HL-60 (cell line): ENCODE results near the gene OR4D6.
A peak's percentile ranks its signal among the peaks of the same experiment; 100 is the strongest.
"Not testable (repeated sequence)": the region's sequence is repeated elsewhere in the genome, so short reads cannot be mapped to it uniquely, and the experiment has no call there.

Source experiments
- DNase-seq, 2 experiments: peaks; one replicate each; pipeline ENCODE4 v3.0.0-alpha.2; 2010 to 2020; ENCODE audit warnings: low read depth in 1 of 2, low spot score in 1 of 2
- H3K27ac ChIP-seq: fragments of 250-450 bp; sonication (Bioruptor Pico); replicated peaks from 2 replicates; pipeline ENCODE4 v1.5.1; 2020; ENCODE audit warnings: mild to moderate bottlenecking, moderate library complexity
- H3K27me3 ChIP-seq: fragments of 250-450 bp; sonication (Bioruptor Pico); 2 replicates; pipeline ENCODE4 v1.5.1; 2021; ENCODE audit warnings: mild to moderate bottlenecking, moderate library complexity; ENCODE audit not compliant: insufficient read depth, poor library complexity, severe bottlenecking
- H3K4me3 ChIP-seq: replicated peaks from 2 replicates; pipeline ENCODE4 v1.5.1; 2011; ENCODE audit warnings: mild to moderate bottlenecking, control low read depth, low read length; ENCODE audit not compliant: insufficient read depth
- GABPA ChIP-seq: IDR thresholded peaks from 2 replicates; pipeline ENCODE4 v1.6.1; 2012; ENCODE audit warnings: low read depth
- POLR2AphosphoS5 ChIP-seq: IDR thresholded peaks from 2 replicates; pipeline ENCODE4 v1.6.1; 2012; ENCODE audit warnings: low read depth
- REST ChIP-seq: IDR thresholded peaks from 2 replicates; pipeline ENCODE4 v1.6.1; 2012; ENCODE audit warnings: low read depth; ENCODE audit not compliant: insufficient replicate concordance
- SPI1 ChIP-seq: IDR thresholded peaks from 2 replicates; pipeline ENCODE4 v1.6.1; 2012; ENCODE audit warnings: low read depth, mild to moderate bottlenecking, borderline replicate concordance
- TF ChIP-seq, protein P1 (sequence below): IDR thresholded peaks from one replicate; pipeline ENCODE4 v1.5.1; 2011; ENCODE audit warnings: low read length, control low read depth, inconsistent platforms; ENCODE audit not compliant: insufficient read depth

Gene OR4D6

GRCh38 chr11:59427068-59427382, 29.7 kb upstream of the OR4D6 start:
- Histone ChIP-seq H3K27me3 (peaks cover 3% of the 10 kb centered on the region), H3K27ac (no peak overlapping the region), H3K4me3 (no peak overlapping the region)
- no peak for DNase-seq
- TF ChIP-seq, protein P1, sequence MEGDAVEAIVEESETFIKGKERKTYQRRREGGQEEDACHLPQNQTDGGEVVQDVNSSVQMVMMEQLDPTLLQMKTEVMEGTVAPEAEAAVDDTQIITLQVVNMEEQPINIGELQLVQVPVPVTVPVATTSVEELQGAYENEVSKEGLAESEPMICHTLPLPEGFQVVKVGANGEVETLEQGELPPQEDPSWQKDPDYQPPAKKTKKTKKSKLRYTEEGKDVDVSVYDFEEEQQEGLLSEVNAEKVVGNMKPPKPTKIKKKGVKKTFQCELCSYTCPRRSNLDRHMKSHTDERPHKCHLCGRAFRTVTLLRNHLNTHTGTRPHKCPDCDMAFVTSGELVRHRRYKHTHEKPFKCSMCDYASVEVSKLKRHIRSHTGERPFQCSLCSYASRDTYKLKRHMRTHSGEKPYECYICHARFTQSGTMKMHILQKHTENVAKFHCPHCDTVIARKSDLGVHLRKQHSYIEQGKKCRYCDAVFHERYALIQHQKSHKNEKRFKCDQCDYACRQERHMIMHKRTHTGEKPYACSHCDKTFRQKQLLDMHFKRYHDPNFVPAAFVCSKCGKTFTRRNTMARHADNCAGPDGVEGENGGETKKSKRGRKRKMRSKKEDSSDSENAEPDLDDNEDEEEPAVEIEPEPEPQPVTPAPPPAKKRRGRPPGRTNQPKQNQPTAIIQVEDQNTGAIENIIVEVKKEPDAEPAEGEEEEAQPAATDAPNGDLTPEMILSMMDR = no peak
- TF ChIP-seq SPI1 = no peak
- TF ChIP-seq POLR2AphosphoS5 = no peak
- no peak for TF ChIP-seq GABPA
- no peak for TF ChIP-seq REST

DNA sequence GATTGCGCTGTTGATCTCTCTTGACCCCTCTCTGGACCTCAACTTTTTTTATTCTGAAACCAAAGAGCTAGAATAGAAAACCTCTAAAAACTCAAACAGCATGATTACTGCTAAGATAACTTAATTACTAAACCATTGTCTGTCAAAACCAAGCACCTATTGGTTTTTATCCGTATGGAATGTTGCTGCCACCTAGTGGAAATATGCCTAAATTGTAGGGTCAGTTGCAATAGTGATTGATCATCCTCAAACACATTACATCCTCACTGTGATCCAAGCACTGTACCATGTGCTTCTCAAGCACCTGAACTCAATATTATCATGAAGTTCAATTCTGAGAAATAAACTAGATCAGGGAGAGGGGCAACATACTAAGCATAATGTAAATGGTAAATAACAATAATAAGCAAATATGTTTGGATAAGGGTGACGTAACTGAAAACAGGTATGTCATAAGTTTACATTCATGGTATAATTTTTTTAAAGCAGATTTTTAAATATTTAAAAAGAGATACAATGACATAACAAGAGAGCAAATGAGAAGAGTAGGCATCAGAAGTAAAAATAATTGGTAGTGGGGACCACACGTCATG, 26.7 kb upstream of the OR4D6 start:
- peak; percentile 35 to 55 for DNase-seq
- no peak overlapping the region for H3K4me3 ChIP-seq
- H3K27me3 ChIP-seq = peaks cover 3% of the 10 kb centered on the region
- TF ChIP-seq, protein P1 = peak; percentile 64
- TF ChIP-seq SPI1 = no peak
- H3K27ac ChIP-seq = no peak overlapping the region

DNA sequence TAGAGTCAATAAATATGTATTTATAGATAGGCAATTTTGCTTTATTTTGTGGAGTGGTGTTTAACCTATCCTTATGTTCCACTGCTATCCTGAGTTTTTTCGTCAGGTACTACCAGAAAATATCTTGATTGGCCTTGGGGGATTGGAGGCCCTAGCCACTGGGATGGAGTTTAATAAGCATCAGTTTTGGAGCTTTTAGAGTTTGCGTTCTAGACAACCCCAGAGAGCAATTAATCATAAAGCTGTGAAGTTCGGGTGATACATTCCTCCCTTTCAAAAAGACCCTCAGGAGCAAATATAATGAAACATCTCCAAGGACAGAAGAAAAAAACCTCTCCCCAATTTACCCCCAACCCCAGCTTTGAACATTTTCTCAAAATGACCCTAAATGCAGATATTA, 20.6 kb upstream of the OR4D6 start, which contains the start of gene OR5A1:
Gene OR5A1, plus strand, starts transcription at position 301 of the 400 bp plus-strand sequence. CDS start 6,700 bp downstream, outside the sequence.
- Histone ChIP-seq H3K27me3 (no peaks in the 10 kb centered on the region), H3K27ac (no peak within 1 kb of the TSS), H3K4me3 (no peak within 1 kb of the TSS)
- TF ChIP-seq, protein P1 = no peak
- no peak for TF ChIP-seq SPI1
- TF ChIP-seq POLR2AphosphoS5 = no peak
- no peak for TF ChIP-seq GABPA
- TF ChIP-seq REST = no peak
- DNase-seq = no peak

- no peak for DNase-seq
- no peak for TF ChIP-seq POLR2AphosphoS5
- no peak for TF ChIP-seq SPI1
- no peak for TF ChIP-seq GABPA
- TF ChIP-seq, protein P1 = no peak
- no peak for TF ChIP-seq REST
- no peak overlapping the region for H3K4me3 ChIP-seq
- H3K27ac ChIP-seq = no peak overlapping the region
- no peaks in the 10 kb centered on the region for H3K27me3 ChIP-seq
Observed at GRCh38 chr11:59437770-59438169, 19.0 kb upstream of the OR4D6 start.

DNA sequence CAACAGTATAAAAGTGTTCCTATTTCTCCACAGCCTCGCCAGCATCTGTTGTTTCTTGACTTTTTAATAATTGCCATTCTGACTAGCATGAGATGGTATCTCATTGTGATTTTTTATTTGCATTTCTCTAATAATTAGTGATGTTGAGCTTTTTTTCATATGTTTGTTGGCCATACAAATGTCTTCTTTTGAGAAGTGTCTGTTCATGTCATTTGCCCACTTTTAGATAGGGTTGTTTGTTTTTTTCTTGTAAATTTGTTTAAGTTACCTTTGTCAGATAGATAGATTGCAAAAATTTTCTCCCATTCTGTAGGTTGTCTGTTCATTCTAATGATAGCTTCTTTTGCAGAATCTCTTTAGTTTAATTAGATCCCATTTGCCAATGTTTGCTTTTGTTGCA, 11.1 kb upstream of the OR4D6 start:
- H3K27me3 ChIP-seq, H3K27ac ChIP-seq, DNase-seq, H3K4me3 ChIP-seq: not testable (repeated sequence)
